Measurements from ENCODE around the gene DOCK8.

DOCK8 gene

DNA sequence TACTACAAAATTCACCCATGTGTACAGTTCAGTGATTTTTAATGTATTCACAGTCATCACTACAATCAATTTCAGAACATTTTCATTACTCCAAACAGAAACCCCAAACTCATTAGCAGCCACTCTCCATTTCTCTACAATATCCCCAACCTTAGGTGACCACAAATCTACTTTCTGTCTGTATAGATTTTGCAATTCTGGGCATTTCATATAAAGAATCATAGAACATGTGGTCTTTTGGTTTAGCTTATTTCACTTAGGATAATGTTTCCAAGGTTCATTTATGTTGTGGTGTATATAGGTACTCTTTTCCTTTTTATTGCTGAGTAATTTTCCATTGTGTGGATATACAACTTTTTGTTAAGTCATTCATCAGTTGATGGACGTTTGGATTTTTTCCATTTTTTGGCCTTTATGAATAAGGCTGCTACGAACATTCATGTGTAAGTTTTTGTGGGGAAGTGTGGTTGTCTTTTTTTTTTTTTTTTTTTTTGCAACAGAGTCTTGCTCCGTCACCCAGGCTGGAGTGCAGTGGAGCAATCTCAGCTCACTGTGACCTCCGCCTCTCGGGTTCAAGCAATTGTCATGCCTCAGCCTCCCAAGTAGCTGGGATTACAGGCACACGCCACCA is 54.5 kb downstream of the DOCK8 start:
- no peak overlapping the region for H3K27ac ChIP-seq (ENCODE audit: low read length)
- no peak overlapping the region for H3K9ac ChIP-seq (ENCODE audit: low read length in 2 of 2)
- H3K36me3 ChIP-seq (ENCODE audit: control insufficient read depth in 2 of 2, insufficient read depth in 2 of 2, low read length in 2 of 2): no peaks in the 10 kb centered on the region
- no peaks in the 10 kb centered on the region for H3K4me1 ChIP-seq (ENCODE audit: control insufficient read depth, insufficient read depth, low read length)
- no peaks in the 10 kb centered on the region for H3K9me3 ChIP-seq (ENCODE audit: control insufficient read depth in 2 of 2, low read length in 2 of 2)
- H3K4me3 ChIP-seq (ENCODE audit: low read length in 2 of 2): no peak overlapping the region
- no peaks in the 10 kb centered on the region for H3K27me3 ChIP-seq (ENCODE audit: control insufficient read depth in 1 of 2, insufficient read depth in 2 of 2, low read length in 2 of 2)

DNA sequence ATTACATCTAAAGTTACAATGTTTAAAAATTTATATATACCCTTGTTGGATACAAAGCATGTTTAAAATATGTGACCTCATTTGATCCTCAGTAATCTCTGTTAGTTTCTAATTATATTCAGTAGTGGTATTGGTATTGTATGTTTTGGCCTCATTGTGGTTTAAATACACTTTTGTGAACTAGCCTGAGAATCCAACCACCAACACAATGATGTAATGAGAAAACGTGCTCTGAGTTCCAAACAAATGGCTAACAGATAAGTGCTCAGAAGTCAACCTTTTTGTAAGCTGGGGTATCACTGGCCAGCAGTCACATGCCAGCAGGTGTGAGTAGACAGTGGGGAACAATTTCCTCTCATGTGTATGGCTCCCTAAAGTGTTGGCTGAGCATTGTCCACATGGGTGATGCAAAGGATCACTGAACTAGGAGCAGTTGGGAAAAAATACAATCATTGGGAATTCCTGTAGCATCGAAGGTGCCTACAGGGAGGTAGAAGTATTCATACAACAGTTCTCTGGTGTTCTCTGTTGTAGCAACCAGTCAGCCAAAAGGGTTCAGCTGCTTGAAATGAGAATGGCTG is 56.1 kb downstream of the DOCK8 start:
- Histone ChIP-seq H3K4me3 (ENCODE audit: low read length in 2 of 2) (no peak overlapping the region), H3K4me1 (ENCODE audit: control insufficient read depth, insufficient read depth, low read length) (no peaks in the 10 kb centered on the region), H3K36me3 (ENCODE audit: control insufficient read depth in 2 of 2, insufficient read depth in 2 of 2, low read length in 2 of 2) (no peaks in the 10 kb centered on the region), H3K27me3 (ENCODE audit: control insufficient read depth in 1 of 2, insufficient read depth in 2 of 2, low read length in 2 of 2) (no peaks in the 10 kb centered on the region), H3K9me3 (ENCODE audit: control insufficient read depth in 2 of 2, low read length in 2 of 2) (no peaks in the 10 kb centered on the region), H3K9ac (ENCODE audit: low read length in 2 of 2) (no peak overlapping the region), H3K27ac (ENCODE audit: low read length) (no peak overlapping the region)

DNA sequence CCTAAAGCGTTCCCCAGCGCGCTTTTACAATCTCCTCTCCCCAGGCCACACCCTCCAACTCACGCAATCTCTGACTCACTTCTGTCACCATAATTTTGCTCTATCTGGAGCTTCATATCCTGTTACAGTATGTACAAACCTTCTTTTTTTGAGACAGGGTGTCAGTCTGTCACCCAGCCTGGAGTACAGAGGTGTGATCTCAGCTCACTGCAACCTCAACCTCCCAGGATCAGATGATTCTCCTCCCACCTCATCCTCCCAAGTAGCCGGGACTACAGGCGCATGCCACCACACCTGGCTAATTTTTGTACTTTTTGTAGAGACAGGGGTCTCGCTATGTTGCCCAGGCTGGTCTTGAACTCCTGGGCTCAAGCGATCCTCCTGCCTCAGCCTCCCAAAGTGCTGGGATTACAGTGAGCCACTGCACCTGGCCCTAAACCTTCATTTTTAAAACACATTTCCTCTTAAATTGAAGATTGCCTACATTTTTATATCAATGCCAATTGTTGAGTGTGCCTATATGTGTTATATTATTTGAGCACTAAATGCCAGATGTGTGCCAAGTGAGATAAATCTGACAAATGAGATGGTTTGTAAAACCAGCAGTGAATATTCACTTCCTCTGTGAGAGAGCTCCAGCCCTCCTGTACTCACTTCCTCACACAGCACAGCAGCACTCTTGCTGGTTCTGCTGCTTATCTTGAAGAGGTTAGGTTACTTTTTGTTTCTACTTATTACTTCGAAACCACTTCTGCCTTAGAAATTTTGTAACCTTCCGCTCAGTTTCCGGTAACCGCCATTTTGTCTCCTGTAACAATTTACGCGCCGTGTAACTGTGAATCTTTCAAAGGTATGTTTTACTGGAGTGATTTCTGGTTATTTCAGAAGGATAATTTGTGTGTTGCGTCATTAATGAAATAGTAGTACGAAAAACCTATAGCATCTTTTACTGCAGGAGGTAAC is 57.9 kb downstream of the DOCK8 start:
- Histone ChIP-seq H3K36me3 (ENCODE audit: control insufficient read depth in 2 of 2, insufficient read depth in 2 of 2, low read length in 2 of 2) (no peaks in the 10 kb centered on the region), H3K27me3 (ENCODE audit: control insufficient read depth in 1 of 2, insufficient read depth in 2 of 2, low read length in 2 of 2) (no peaks in the 10 kb centered on the region), H3K27ac (ENCODE audit: low read length) (no peak overlapping the region), H3K9me3 (ENCODE audit: control insufficient read depth in 2 of 2, low read length in 2 of 2) (no peaks in the 10 kb centered on the region), H3K4me3 (ENCODE audit: low read length in 2 of 2) (no peak overlapping the region), H3K9ac (ENCODE audit: low read length in 2 of 2) (no peak overlapping the region), H3K4me1 (ENCODE audit: control insufficient read depth, insufficient read depth, low read length) (no peaks in the 10 kb centered on the region)

DNA sequence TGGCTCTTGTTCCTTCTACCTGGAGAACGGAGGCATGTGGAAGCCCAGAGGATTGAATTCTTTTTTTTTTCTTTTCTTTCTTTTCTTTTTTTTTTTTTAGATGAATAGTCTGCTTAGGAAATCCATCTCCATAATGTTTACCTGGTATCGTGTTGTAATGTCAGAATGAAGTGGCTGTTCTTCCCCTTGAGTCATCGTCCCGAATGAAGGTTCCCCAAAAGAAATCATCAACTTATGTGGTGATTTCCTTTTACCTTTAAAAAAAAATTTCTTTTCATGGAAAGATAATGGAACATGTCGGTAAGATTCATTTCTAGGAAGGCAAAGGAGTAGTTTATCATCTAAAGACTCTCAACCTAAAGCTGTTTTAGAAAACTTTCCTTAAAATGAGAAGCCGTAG is 59.7 kb downstream of the DOCK8 start:
- Histone ChIP-seq H3K27ac (ENCODE audit: low read length) (no peak overlapping the region), H3K9ac (ENCODE audit: low read length in 2 of 2) (no peak overlapping the region), H3K4me3 (ENCODE audit: low read length in 2 of 2) (no peak overlapping the region), H3K27me3 (ENCODE audit: control insufficient read depth in 1 of 2, insufficient read depth in 2 of 2, low read length in 2 of 2) (no peaks in the 10 kb centered on the region), H3K36me3 (ENCODE audit: control insufficient read depth in 2 of 2, insufficient read depth in 2 of 2, low read length in 2 of 2) (no peaks in the 10 kb centered on the region), H3K4me1 (ENCODE audit: control insufficient read depth, insufficient read depth, low read length) (no peaks in the 10 kb centered on the region), H3K9me3 (ENCODE audit: control insufficient read depth in 2 of 2, low read length in 2 of 2) (no peaks in the 10 kb centered on the region)

DNA sequence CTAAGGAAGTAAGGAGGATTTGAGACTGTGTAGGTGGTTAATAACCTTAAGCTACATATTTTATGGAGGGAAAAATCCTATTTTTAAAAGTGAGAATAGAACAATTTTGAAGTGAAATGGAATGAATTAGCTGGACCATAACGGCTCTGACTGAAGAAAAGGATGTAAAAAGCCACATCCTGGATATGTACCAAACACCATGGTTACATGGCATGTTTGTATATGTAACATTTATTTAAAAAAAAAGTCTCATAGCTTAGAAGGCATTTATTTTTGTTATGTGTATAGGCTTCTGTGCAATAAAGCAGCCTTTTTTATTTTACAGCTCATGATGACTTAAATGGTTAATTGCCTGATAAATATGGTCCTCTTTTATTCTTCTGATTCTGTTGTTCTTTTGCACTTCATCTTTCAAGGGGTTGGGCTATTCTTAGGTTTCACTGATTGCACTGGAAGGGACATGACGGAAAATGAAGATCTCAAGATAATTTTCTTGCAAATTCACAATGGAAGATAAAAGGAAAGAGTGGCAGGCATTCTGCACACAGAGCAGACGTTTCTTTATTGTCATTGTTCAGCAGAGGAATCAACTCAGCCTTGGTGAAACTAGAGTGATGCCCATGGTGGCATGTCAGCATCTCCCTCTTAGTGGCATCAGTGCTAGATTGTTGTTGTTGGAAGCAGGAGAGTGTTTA is 63.1 kb downstream of the DOCK8 start:
- Histone ChIP-seq H3K27ac (ENCODE audit: low read length) (no peak overlapping the region), H3K4me3 (ENCODE audit: low read length in 2 of 2) (no peak overlapping the region), H3K9ac (ENCODE audit: low read length in 2 of 2) (no peak overlapping the region)

DNA sequence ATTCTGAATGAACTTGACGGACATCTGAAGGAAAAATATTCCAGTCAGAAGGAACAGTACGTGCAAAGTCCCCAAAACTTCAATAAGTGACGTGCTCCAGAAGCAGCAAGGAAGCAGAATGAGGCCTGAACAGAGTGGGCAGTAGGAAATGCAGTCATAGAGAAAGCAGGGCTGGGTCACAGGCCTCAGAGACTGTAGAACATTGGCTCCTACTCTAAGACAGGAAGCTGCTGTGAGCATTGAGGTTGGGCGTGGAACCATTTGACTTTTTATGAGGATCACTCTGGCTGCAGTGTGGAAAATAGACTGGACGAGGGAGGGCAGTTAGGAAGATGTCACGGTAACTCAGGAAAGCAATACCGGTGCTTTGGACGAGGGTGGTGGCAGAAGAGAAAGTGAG is 64.0 kb downstream of the DOCK8 start:
- Histone ChIP-seq H3K27ac (ENCODE audit: low read length) (no peak overlapping the region), H3K4me1 (ENCODE audit: control insufficient read depth, insufficient read depth, low read length) (no peaks in the 10 kb centered on the region), H3K4me3 (ENCODE audit: low read length in 2 of 2) (no peak overlapping the region)

More for the DNA sequence above, 63.1 kb downstream of the DOCK8 start:
- Histone ChIP-seq H3K4me1 (ENCODE audit: control insufficient read depth, insufficient read depth, low read length) (no peaks in the 10 kb centered on the region), H3K9me3 (ENCODE audit: control insufficient read depth in 2 of 2, low read length in 2 of 2) (no peaks in the 10 kb centered on the region), H3K36me3 (ENCODE audit: control insufficient read depth in 2 of 2, insufficient read depth in 2 of 2, low read length in 2 of 2) (no peaks in the 10 kb centered on the region), H3K27me3 (ENCODE audit: control insufficient read depth in 1 of 2, insufficient read depth in 2 of 2, low read length in 2 of 2) (no peaks in the 10 kb centered on the region)

DNA sequence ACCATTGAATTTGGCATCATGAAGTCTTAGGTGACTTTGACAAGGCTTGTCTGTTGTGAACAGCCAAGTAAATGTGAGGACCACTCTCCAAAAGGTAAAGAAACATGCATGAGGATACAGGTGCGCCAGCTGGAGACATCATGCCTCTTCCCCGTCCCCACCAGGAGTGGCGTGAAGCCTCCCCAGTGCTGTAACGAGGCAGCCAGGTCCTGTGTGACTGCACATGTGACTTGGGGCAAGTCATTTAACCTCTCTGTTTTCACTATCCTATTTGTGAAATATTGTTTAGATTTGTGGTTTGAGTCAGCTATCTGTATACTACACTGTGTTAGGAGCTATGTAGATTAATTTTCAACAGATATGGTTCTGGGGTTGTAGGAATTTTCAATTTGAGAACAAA is 65.0 kb downstream of the DOCK8 start:
- H3K9me3 ChIP-seq (ENCODE audit: control insufficient read depth in 2 of 2, low read length in 2 of 2): no peaks in the 10 kb centered on the region
- no peak overlapping the region for H3K27ac ChIP-seq (ENCODE audit: low read length)
- no peak overlapping the region for H3K9ac ChIP-seq (ENCODE audit: low read length in 2 of 2)
- H3K36me3 ChIP-seq (ENCODE audit: control insufficient read depth in 2 of 2, insufficient read depth in 2 of 2, low read length in 2 of 2): no peaks in the 10 kb centered on the region
- no peak overlapping the region for H3K4me3 ChIP-seq (ENCODE audit: low read length in 2 of 2)
- no peaks in the 10 kb centered on the region for H3K4me1 ChIP-seq (ENCODE audit: control insufficient read depth, insufficient read depth, low read length)
- H3K27me3 ChIP-seq (ENCODE audit: control insufficient read depth in 1 of 2, insufficient read depth in 2 of 2, low read length in 2 of 2): no peaks in the 10 kb centered on the region

More for the DNA sequence above, 64.0 kb downstream of the DOCK8 start:
- no peaks in the 10 kb centered on the region for H3K9me3 ChIP-seq (ENCODE audit: control insufficient read depth in 2 of 2, low read length in 2 of 2)
- no peak overlapping the region for H3K9ac ChIP-seq (ENCODE audit: low read length in 2 of 2)
- no peaks in the 10 kb centered on the region for H3K36me3 ChIP-seq (ENCODE audit: control insufficient read depth in 2 of 2, insufficient read depth in 2 of 2, low read length in 2 of 2)
- H3K27me3 ChIP-seq (ENCODE audit: control insufficient read depth in 1 of 2, insufficient read depth in 2 of 2, low read length in 2 of 2): no peaks in the 10 kb centered on the region

DNA sequence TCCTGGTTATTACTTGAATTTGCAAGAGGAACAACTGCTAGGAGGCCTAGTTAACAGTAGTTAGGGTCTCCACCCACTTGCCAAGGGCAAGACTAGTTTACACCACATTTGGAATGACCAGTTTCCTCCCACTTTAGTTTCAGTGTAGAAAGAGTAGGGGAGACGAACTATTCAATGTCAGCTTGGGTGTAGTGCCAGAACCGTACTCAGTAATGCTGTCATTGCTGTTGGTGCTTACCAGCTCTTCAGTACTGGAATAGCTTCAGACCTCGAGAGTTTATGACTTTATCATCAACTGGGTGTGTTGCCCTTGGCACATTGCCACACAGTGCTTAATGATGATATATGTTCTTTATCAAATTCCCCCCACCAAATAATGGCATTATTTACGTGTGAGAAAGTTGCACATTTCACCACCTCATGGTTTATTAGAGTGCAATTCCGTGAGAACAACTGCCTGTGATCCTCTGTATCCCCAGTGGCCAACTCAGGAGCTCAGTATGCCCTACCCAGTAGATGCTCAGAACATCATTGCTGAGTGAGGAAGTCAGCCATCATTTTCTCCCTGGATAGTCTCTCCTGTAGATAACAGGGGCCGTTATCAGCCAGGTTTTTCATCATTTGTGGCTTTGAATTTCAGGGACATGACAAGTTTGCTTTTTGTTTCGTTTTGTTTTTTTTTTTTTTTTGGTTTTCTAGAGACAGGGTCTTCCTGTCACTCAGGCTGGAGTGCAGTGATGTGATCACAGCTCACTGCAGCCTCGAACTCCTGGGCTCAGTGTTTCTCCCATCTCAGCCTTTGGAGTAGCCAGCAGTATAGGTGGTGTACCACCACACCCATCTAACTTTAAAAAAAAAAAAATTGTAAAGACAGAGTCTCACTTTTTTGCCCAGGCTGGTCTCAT is 67.3 kb downstream of the DOCK8 start:
- H3K9ac ChIP-seq (ENCODE audit: low read length in 2 of 2): no peak overlapping the region
- H3K36me3 ChIP-seq (ENCODE audit: control insufficient read depth in 2 of 2, insufficient read depth in 2 of 2, low read length in 2 of 2): no peaks in the 10 kb centered on the region
- no peak overlapping the region for H3K4me3 ChIP-seq (ENCODE audit: low read length in 2 of 2)
- no peaks in the 10 kb centered on the region for H3K9me3 ChIP-seq (ENCODE audit: control insufficient read depth in 2 of 2, low read length in 2 of 2)
- H3K27me3 ChIP-seq (ENCODE audit: control insufficient read depth in 1 of 2, insufficient read depth in 2 of 2, low read length in 2 of 2): no peaks in the 10 kb centered on the region
- no peak overlapping the region for H3K27ac ChIP-seq (ENCODE audit: low read length)
- H3K4me1 ChIP-seq (ENCODE audit: control insufficient read depth, insufficient read depth, low read length): no peaks in the 10 kb centered on the region

DNA sequence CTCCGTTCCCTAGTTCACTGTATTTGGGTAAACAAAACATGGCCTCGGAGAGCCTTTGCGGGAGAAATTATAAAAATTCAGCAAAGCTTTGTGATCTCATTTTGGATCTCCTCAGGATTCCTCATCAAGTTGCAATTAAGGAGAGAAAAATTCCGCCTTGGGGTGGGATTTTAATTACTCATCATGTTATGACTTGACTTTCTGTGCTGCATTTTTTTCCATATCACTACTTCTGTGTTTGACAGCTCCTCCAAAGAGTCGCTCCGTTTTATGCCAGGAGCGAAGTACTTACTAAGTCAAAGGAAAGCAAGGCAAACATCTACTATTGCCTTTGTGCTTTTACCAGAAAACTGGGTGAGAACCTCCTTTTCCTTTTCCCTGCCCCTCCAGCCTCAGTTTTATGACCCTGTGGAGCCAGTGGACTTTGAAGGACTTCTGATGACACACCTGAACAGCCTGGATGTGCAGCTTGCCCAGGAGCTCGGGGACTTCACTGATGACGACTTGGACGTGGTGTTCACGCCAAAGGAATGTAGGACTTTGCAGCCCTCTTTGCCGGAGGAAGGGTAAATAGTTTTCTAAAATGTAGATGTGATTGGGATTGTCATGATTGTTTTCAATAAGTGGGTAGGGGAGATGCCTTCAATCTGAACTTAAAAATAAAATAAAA is 71.5 kb downstream of the DOCK8 start:
- Histone ChIP-seq H3K9ac (ENCODE audit: low read length in 2 of 2) (no peak overlapping the region), H3K4me3 (ENCODE audit: low read length in 2 of 2) (peak overlapping the region in 1 of 2 donors; percentile 61)

More for the DNA sequence above, 71.5 kb downstream of the DOCK8 start:
- Histone ChIP-seq H3K36me3 (ENCODE audit: control insufficient read depth in 2 of 2, insufficient read depth in 2 of 2, low read length in 2 of 2) (no peaks in the 10 kb centered on the region), H3K27ac (ENCODE audit: low read length) (no peak overlapping the region), H3K27me3 (ENCODE audit: control insufficient read depth in 1 of 2, insufficient read depth in 2 of 2, low read length in 2 of 2) (no peaks in the 10 kb centered on the region), H3K4me1 (ENCODE audit: control insufficient read depth, insufficient read depth, low read length) (no peaks in the 10 kb centered on the region), H3K9me3 (ENCODE audit: control insufficient read depth in 2 of 2, low read length in 2 of 2) (no peaks in the 10 kb centered on the region)
